RWPE1 (cell line): ENCODE results near the gene KMT2D.

Experiments used
- CTCF ChIA-PET: fragments of 350-600 bp; sonication (Branson Sonifier 250); formaldehyde crosslinking; extraction: SDS; loops from one replicate; lab custom pipeline; 2021; lab: Yijun Ruan, JAX
- POLR2A ChIA-PET: fragments of 400-600 bp; formaldehyde crosslinking; extraction: SDS; loops from one replicate; lab custom pipeline; 2020; ENCODE audit warnings: antibody characterized with exemption; ENCODE audit not compliant: low non-redundant PET; lab: Yijun Ruan, JAX
- DNase-seq: peaks from one replicate; pipeline ENCODE4 v3.0.0; 2012; ENCODE audit warnings: low spot score
- H3K27ac ChIP-seq: fragments of 450-650 bp; 2 replicates; pipeline ENCODE4 v1.5.1; 2017
- CTCF ChIP-seq: fragments of 450-650 bp; conservative IDR thresholded peaks from 2 replicates; pipeline ENCODE4 v1.5.1; 2017; ENCODE audit warnings: low read depth, mild to moderate bottlenecking

KMT2D gene

GRCh38 chr12:49100380-49100779 lies 39.8 kb upstream of the KMT2D start:
- POLR2A ChIA-PET = no interaction called here

GRCh38 chr12:49098703-49099102 lies 38.1 kb upstream of the KMT2D start:
- CTCF ChIA-PET = interaction anchor here (0.6 to 7.5 kb wide), 5 partner anchors 8 to 89 kb away, joined by 3 to 65 read pairs (median 8); no protein-coding TSS in a partner anchor
- TF ChIP-seq CTCF = no peak
- POLR2A ChIA-PET = interaction anchor here (0.7 kb wide), 1 partner anchor 12 kb away, joined by 4 read pairs; no protein-coding TSS in a partner anchor
- H3K27ac ChIP-seq = no peak overlapping the region
- no peak for DNase-seq

More at GRCh38 chr12:49100380-49100779, 39.8 kb upstream of the KMT2D start:
- DNase-seq = no peak
- no peak overlapping the region for H3K27ac ChIP-seq
- CTCF ChIA-PET = interaction anchor here (0.6 to 7.5 kb wide), 5 partner anchors 13 to 270 kb away, joined by 3 to 65 read pairs (median 5); no protein-coding TSS in a partner anchor
- TF ChIP-seq CTCF = no peak

- no peak for DNase-seq
- CTCF ChIA-PET = interaction anchor here (0.6 to 7.5 kb wide), 6 partner anchors 8 to 346 kb away, joined by 3 to 65 read pairs (median 6); no protein-coding TSS in a partner anchor
- H3K27ac ChIP-seq = no peak overlapping the region
- peak; percentile 49 for TF ChIP-seq CTCF
- POLR2A ChIA-PET = no interaction called here
Observed at GRCh38 chr12:49098035-49098451, 37.4 kb upstream of the KMT2D start.

GRCh38 chr12:49097381-49097780 lies 36.8 kb upstream of the KMT2D start:
- CTCF ChIA-PET = interaction anchor here (0.6 to 7.5 kb wide), 5 partner anchors 9 to 347 kb away, joined by 3 to 65 read pairs (median 4); partner anchors contain the start of gene LMBR1L
- DNase-seq = no peak
- H3K27ac ChIP-seq = no peak overlapping the region
- no peak for TF ChIP-seq CTCF
- POLR2A ChIA-PET = no interaction called here

- CTCF ChIA-PET = interaction anchor here (0.8 to 1.0 kb wide), 3 partner anchors 9 to 31 kb away, joined by 3 to 7 read pairs (median 3); no protein-coding TSS in a partner anchor
- POLR2A ChIA-PET = no interaction called here
Observed at GRCh38 chr12:49094975-49095365, 34.4 kb upstream of the KMT2D start.

More at GRCh38 chr12:49094975-49095365, 34.4 kb upstream of the KMT2D start:
- DNase-seq = no peak
- TF ChIP-seq CTCF = no peak
- H3K27ac ChIP-seq = no peak overlapping the region
